Colonic mucosa (tissue), 4 donors: ENCODE measurements around the gene GPC5. TPM values are rescaled to one million over a fixed set of nuclear protein-coding genes. Genes with fewer than 3 reads are reported as not detected.

ENCODE experiments used
- DNase-seq: peaks from one replicate; pipeline ENCODE4 v3.0.0-alpha.2; 2020
- H3K27ac ChIP-seq: fragments of 200-600 bp; one replicate; pipeline ENCODE4 v1.8.0; 2021
- H3K27me3 ChIP-seq: fragments of 200-600 bp; one replicate; pipeline ENCODE4 v1.8.0; 2021
- H3K36me3 ChIP-seq: fragments of 200-600 bp; one replicate; pipeline ENCODE4 v1.8.0; 2021
- H3K4me1 ChIP-seq: fragments of 200-600 bp; one replicate; pipeline ENCODE4 v1.8.0; 2021; ENCODE audit warnings: mild to moderate bottlenecking
- H3K4me3 ChIP-seq: fragments of 200-600 bp; one replicate; pipeline ENCODE4 v1.8.0; 2021
- H3K9ac ChIP-seq, 2 donors: one replicate each; pipeline ENCODE4 v1.7.0; 2013; ENCODE audit warnings: control low read depth in 2 of 2, low read depth in 2 of 2, low read length in 2 of 2
- H3K9me3 ChIP-seq: fragments of 200-600 bp; one replicate; pipeline ENCODE4 v1.8.0; 2021
- CTCF ChIP-seq: fragments of 200-600 bp; IDR thresholded peaks from one replicate; pipeline ENCODE4 v1.8.0; 2022; ENCODE audit warnings: antibody characterized with exemption, mild to moderate bottlenecking
- intact Hi-C: fragments of 100-400 bp; cut with DNase I; formaldehyde crosslinking; loops from one replicate; pipeline ENCODE4 v1.14.1; 2022
- total RNA-seq, 2 donors: library from RNA; stranded (reverse); fragmentation: NEBNext Ultra II Directional in 1 of 2; extraction: Animal tissue kit (Norgen Biotek cat#: 25700) in 1 of 2; gene quantifications; one replicate each; pipeline ENCODE4 v1.2.1, GENCODE V29; 2021
- donor health status: healthy.
- donor health status: DM: no; HTN: no; CAD: no.
- donor health status: DM: no; HTN: no; CAD: no.

GPC5 gene
- total RNA-seq, 2 donors from 2014 or later, result 0.42 TPM; not detected in 1

- Histone ChIP-seq H3K27ac (no peak overlapping the region), H3K27me3 (no peaks in the 10 kb centered on the region), H3K9ac (no peak overlapping the region), H3K9me3 (no peaks in the 10 kb centered on the region), H3K4me3 (no peak overlapping the region), H3K36me3 (no peaks in the 10 kb centered on the region), H3K4me1 (no peaks in the 10 kb centered on the region)
- no peak for TF ChIP-seq CTCF
- intact Hi-C loops, result no loop called here
- no peak for DNase-seq
These were observed 347.5 kb downstream of the GPC5 start for GRCh38 chr13:91745967-91746366.

GRCh38 chr13:91747186-91747585, 348.8 kb downstream of the GPC5 start:
- intact Hi-C loops, result no loop called here
- Histone ChIP-seq H3K27ac (no peak overlapping the region), H3K36me3 (no peaks in the 10 kb centered on the region), H3K9me3 (no peaks in the 10 kb centered on the region), H3K9ac (no peak overlapping the region), H3K4me3 (no peak overlapping the region), H3K27me3 (no peaks in the 10 kb centered on the region), H3K4me1 (no peaks in the 10 kb centered on the region)
- no peak for DNase-seq
- TF ChIP-seq CTCF, result no peak

- DNase-seq, result no peak
- H3K9me3 ChIP-seq, result no peaks in the 10 kb centered on the region
- no peak for TF ChIP-seq CTCF
- H3K36me3 ChIP-seq, result no peaks in the 10 kb centered on the region
- H3K27ac ChIP-seq, result no peak overlapping the region
- H3K9ac ChIP-seq, result no peak overlapping the region
- H3K4me1 ChIP-seq, result no peaks in the 10 kb centered on the region
- intact Hi-C loops, result no loop called here
- H3K27me3 ChIP-seq, result no peaks in the 10 kb centered on the region
- no peak overlapping the region for H3K4me3 ChIP-seq
These were observed 350.1 kb downstream of the GPC5 start for GRCh38 chr13:91748416-91749089.

GRCh38 chr13:91758724-91759123, 360.3 kb downstream of the GPC5 start:
- Histone ChIP-seq H3K9me3 (no peaks in the 10 kb centered on the region), H3K9ac (no peak overlapping the region), H3K4me1 (no peaks in the 10 kb centered on the region), H3K27ac (no peak overlapping the region), H3K27me3 (no peaks in the 10 kb centered on the region), H3K4me3 (no peak overlapping the region), H3K36me3 (no peaks in the 10 kb centered on the region)
- intact Hi-C loops, result no loop called here
- no peak for TF ChIP-seq CTCF
- no peak for DNase-seq

GRCh38 chr13:91762957-91763356, 364.5 kb downstream of the GPC5 start:
- no peaks in the 10 kb centered on the region for H3K9me3 ChIP-seq
- DNase-seq, result no peak
- no peaks in the 10 kb centered on the region for H3K36me3 ChIP-seq
- H3K4me1 ChIP-seq, result no peaks in the 10 kb centered on the region
- no peak overlapping the region for H3K27ac ChIP-seq
- H3K27me3 ChIP-seq, result no peaks in the 10 kb centered on the region
- no peak overlapping the region for H3K9ac ChIP-seq
- no peak for TF ChIP-seq CTCF
- H3K4me3 ChIP-seq, result no peak overlapping the region
- intact Hi-C loops, result no loop called here
